Subcutaneous abdominal adipose tissue (tissue), 5 donors: Measurements from ENCODE around the gene KLF1.

ENCODE experiments used
- H3K27ac ChIP-seq: one replicate; pipeline ENCODE4 v1.7.0; 2013; ENCODE audit warnings: low read depth, mild to moderate bottlenecking, inconsistent platforms, low read length, moderate library complexity
- H3K27me3 ChIP-seq, 5 donors: one replicate each; pipeline ENCODE4 v1.7.0; 2013; ENCODE audit warnings: low read length in 5 of 5, inconsistent platforms in 1 of 5; ENCODE audit not compliant: control insufficient read depth in 5 of 5, insufficient read depth in 4 of 5
- H3K36me3 ChIP-seq, 5 donors: one replicate each; pipeline ENCODE4 v1.7.0; 2013; ENCODE audit warnings: low read length in 5 of 5; ENCODE audit not compliant: control insufficient read depth in 5 of 5, insufficient read depth in 5 of 5
- H3K4me1 ChIP-seq, 5 donors: one replicate each; pipeline ENCODE4 v1.7.0; 2013; ENCODE audit warnings: low read length in 5 of 5, mild to moderate bottlenecking in 3 of 5, moderate library complexity in 1 of 5; ENCODE audit not compliant: control insufficient read depth in 5 of 5, insufficient read depth in 5 of 5
- H3K4me3 ChIP-seq, 5 donors: one replicate each; pipeline ENCODE4 v1.7.0; 2013; ENCODE audit warnings: low read length in 5 of 5, low read depth in 1 of 5
- H3K9ac ChIP-seq, 5 donors: one replicate each; pipeline ENCODE4 v1.7.0; 2013; ENCODE audit warnings: low read length in 5 of 5, mild to moderate bottlenecking in 4 of 5, moderate library complexity in 3 of 5
- H3K9me3 ChIP-seq, 5 donors: one replicate each; pipeline ENCODE4 v1.7.0; 2013; ENCODE audit warnings: low read length in 5 of 5; ENCODE audit not compliant: control insufficient read depth in 5 of 5
- donor health status: healthy.
- donor health status: healthy.
- donor health status: healthy.
- donor health status: healthy.
- donor health status: healthy.

Gene KLF1

GRCh38 chr19:12868540-12869112 is 18.4 kb downstream of the KLF1 start:
- peaks cover 4 to 16% (median 12%) of the 10 kb centered on the region in 5 donors for H3K27me3 ChIP-seq
- H3K9me3 ChIP-seq: peaks cover 0 to 5% (median 0%) of the 10 kb centered on the region in 5 donors
- no peak overlapping the region for H3K9ac ChIP-seq
- peaks cover 0 to 17% (median 12%) of the 10 kb centered on the region in 5 donors for H3K4me1 ChIP-seq
- no peak overlapping the region for H3K4me3 ChIP-seq
- no peak overlapping the region for H3K27ac ChIP-seq
- H3K36me3 ChIP-seq: no peaks in the 10 kb centered on the region

- Histone ChIP-seq H3K4me1 (peaks cover 0 to 11% (median 9%) of the 10 kb centered on the region in 5 donors), H3K9me3 (no peaks in the 10 kb centered on the region), H3K36me3 (no peaks in the 10 kb centered on the region), H3K27me3 (peaks cover 4 to 16% (median 12%) of the 10 kb centered on the region in 5 donors), H3K9ac (no peak overlapping the region), H3K4me3 (peak overlapping the region in 3 of 5 donors; percentile 43 to 51 (median 48)), H3K27ac (no peak overlapping the region)
Observed at GRCh38 chr19:12867120-12868099, 19.6 kb downstream of the KLF1 start.

DNA sequence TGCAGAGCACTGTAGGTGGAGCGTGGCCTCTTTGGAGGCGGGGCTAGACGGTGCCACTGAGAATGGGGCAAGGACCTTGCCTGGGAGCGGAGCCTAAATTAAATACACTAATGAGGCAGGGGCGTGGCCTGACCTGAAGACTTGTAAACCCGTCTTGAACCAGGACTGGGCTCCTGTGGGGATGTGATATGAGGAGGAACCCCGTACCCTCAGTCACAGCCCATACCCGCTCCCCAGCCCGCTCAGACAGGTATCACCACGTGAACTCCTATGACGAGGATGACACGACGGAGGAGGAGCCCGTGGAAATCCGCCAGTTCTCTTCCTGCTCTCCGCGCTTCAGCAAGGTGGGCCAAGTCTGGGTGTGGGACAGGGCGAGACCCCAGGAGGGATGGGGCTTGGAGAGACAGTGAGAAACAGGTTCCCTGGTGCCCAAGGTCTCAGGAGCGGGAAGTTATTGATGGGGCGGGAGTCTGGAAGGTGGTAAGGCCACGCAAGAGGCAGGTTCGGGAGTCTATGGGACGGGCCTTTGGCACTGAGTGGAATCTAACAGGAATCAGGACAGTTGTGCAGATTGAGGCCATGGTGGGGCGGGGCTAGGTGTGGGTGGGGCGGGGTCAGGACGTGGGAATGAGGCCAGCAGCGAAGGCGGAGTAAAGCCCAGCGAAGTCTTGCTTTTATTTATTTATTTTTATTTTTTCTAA is 20.4 kb downstream of the KLF1 start:
- H3K27ac ChIP-seq: no peak overlapping the region
- H3K27me3 ChIP-seq: peaks cover 4 to 20% (median 12%) of the 10 kb centered on the region in 5 donors
- no peak overlapping the region for H3K9ac ChIP-seq
- H3K9me3 ChIP-seq: no peaks in the 10 kb centered on the region
- H3K36me3 ChIP-seq: no peaks in the 10 kb centered on the region
- H3K4me3 ChIP-seq: no peak overlapping the region
- peaks cover 0 to 11% (median 9%) of the 10 kb centered on the region in 5 donors for H3K4me1 ChIP-seq

DNA sequence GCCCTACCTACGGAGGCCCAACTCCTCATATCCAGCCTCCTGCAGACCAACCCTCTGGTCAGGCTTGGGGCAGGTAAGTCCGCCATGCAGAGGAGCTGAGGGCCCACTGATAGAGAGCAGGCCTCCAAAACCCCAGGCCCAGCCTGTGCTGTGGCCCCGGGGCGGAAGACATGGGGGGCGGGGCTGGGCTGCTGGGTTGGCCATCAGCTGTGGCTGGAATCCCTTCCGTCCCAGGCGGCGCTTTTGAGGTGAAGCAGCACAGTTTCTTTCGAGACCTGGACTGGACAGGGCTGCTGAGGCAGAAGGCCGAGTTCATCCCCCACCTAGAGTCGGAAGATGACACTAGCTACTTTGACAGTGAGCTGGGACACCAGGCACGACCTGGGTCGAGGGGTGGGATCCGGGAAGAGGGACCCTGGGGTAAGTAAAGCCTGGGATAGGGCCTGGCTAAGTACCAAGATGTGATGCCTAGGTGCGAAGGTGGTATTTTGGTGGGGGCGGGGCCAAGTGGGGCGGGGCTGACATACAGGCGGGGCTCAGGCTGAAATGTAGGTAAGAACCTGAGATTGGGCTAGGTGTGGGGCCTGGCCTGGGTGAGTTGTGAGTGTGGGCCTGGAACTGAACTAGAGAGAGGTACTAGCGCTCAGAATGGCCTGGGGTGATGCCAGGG is 21.1 kb downstream of the KLF1 start:
- H3K27me3 ChIP-seq: peaks cover 4 to 20% (median 12%) of the 10 kb centered on the region in 5 donors
- no peak overlapping the region for H3K4me3 ChIP-seq
- H3K9ac ChIP-seq: no peak overlapping the region
- no peaks in the 10 kb centered on the region for H3K36me3 ChIP-seq
- H3K27ac ChIP-seq: no peak overlapping the region
- peaks cover 0 to 11% (median 9%) of the 10 kb centered on the region in 5 donors for H3K4me1 ChIP-seq
- H3K9me3 ChIP-seq: no peaks in the 10 kb centered on the region

DNA sequence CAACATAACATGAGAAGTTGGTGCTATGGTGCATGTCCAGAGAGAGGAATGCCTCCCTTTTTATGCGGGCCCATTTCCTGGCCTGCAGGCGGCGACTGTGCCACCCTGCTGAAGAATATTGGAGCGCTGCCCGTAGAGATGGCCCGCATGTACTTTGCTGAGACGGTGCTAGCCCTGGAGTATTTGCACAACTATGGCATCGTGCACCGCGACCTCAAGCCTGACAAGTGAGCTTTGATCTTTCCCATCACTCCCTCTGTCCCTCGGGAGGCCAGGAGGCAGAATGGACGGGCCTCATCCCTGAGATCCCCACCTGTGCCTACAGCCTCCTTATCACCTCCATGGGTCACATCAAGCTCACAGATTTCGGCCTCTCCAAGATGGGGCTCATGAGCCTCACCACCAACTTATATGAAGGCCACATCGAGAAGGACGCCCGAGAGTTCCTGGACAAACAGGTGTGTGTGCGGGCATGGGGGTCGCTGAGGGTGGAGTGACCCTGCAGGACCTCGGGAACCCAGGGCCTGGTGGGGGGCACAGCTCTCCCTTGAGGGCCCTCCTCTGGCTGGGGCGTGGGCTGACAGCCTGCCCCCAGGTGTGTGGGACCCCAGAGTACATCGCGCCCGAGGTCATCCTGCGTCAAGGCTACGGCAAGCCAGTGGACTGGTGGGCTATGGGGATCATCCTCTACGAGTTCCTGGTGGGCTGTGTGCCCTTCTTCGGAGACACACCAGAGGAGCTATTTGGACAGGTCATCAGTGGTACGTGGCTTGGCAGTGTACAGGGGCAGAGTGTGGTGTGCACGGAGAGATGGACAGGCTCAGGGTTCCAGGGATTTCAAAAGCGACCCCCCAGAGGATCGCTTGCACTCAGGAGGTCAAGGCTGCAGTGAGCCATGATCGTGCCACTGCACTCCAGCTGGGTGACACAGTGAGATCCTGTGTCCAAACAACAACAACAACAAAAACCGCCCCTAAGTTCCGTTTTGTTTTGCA is 22.0 kb downstream of the KLF1 start:
- Histone ChIP-seq H3K4me1 (peaks cover 0 to 11% (median 9%) of the 10 kb centered on the region in 5 donors), H3K9me3 (no peaks in the 10 kb centered on the region), H3K36me3 (no peaks in the 10 kb centered on the region), H3K27me3 (peaks cover 4 to 20% (median 12%) of the 10 kb centered on the region in 5 donors), H3K4me3 (no peak overlapping the region), H3K27ac (no peak overlapping the region), H3K9ac (no peak overlapping the region)

- Histone ChIP-seq H3K27ac (no peak overlapping the region), H3K9me3 (no peaks in the 10 kb centered on the region), H3K4me1 (peaks cover 0 to 11% (median 9%) of the 10 kb centered on the region in 5 donors), H3K27me3 (peaks cover 4 to 20% (median 11%) of the 10 kb centered on the region in 5 donors), H3K9ac (no peak overlapping the region), H3K4me3 (no peak overlapping the region), H3K36me3 (no peaks in the 10 kb centered on the region)
Observed at GRCh38 chr19:12864143-12864542, 22.9 kb downstream of the KLF1 start.

DNA sequence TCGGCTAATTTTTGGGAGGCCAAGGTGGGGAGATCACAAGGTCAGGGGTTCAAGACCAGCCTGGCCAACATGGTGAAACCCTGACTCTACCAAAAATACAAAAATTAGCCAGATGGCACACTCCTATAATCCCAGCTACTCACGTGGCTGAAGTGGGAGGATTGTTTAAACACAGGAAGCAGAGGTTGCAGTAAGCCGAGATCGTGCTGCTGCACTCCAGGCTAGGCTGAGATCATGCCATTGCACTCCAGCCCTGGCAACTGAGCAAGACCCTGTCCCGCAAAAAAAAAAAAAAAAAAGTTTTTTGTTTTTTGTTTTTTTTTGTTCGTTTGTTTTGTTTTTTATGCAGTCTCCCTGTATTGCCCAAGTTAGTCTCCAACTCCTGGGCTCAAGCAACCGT is 27.5 kb downstream of the KLF1 start:
- no peak overlapping the region for H3K4me3 ChIP-seq
- peaks cover 0 to 4% (median 0%) of the 10 kb centered on the region in 5 donors for H3K27me3 ChIP-seq

DNA sequence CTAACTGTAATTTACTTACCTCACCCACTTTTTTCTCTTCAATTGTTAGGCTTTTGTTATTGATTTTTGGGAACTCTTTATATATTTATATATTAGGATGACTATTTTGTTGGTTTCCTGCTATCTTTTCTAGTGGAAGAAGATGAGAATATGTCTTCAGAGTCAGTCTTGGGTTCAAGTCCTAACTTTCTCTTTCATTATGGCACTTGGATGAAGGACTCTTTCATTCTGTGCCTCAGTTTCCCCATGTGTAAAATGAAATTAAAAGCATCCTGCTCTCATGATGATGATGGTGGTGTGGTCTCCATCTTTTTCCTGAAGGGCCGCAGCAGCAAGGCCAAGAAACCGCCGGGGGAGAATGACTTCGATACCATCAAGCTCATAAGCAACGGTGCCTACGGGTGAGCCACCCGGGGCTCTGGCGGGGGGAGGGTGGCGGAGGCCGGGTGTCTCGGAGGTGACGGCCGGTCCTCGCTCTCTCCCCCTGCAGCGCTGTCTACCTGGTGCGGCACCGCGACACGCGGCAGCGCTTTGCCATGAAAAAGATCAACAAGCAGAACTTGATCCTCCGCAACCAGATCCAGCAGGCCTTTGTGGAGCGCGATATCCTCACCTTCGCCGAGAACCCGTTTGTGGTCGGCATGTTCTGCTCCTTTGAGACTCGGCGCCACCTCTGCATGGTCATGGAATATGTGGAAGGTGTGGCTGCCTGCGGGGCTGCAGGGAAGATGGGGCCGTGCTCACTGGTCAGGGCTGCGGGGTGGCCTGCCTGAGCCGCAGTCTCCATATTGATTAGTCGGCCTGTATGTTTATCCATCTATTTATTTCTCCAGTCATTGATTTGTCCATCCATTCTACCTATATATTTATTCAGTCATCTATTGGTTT is 28.7 kb downstream of the KLF1 start:
- Histone ChIP-seq H3K4me1 (no peaks in the 10 kb centered on the region), H3K27ac (no peak overlapping the region), H3K9ac (no peak overlapping the region), H3K36me3 (no peaks in the 10 kb centered on the region), H3K4me3 (no peak overlapping the region), H3K27me3 (peaks cover 0 to 4% (median 0%) of the 10 kb centered on the region in 5 donors), H3K9me3 (no peaks in the 10 kb centered on the region)

More for the DNA sequence above, 27.5 kb downstream of the KLF1 start:
- Histone ChIP-seq H3K27ac (no peak overlapping the region), H3K4me1 (no peaks in the 10 kb centered on the region), H3K9ac (no peak overlapping the region), H3K9me3 (no peaks in the 10 kb centered on the region), H3K36me3 (no peaks in the 10 kb centered on the region)
